Measurements from ENCODE around the gene RAX2. TPM values are rescaled to one million over a fixed set of nuclear protein-coding genes. Genes with fewer than 3 reads are reported as not detected.

RAX2 gene
- total and polyA plus RNA-seq, 10 of the 15 experiments (the other 5 are each of a cell fraction or from before 2014, with no cell fraction given) = not detected

DNA sequence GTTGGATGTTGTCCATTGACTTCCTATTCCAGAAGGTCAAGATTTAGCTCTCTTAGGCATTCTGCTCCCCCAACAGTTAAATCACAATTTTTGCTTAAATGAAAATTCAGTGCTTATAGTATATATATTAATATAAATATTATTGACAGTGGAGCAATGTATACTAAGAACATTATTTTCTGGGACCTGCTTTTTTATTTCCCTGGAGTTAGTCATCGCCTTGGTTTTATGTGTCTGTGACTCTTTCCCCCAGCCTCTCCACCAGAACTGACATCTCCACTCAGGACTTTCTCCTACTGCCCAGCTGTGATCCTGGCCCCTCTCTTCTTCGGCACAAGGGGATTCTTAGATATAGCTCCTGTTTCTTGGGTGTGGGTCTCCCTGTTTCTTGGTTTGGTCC is 24.3 kb upstream of the RAX2 start:
- FAIRE-seq (no peak), DNase-seq (ENCODE audit: low read depth, low spot score) (no peak), ATAC-seq (no peak)
- no peaks in the 10 kb centered on the region for H3K79me2 ChIP-seq (ENCODE audit: control insufficient read depth, insufficient read depth, low read length)
- ChIA-PET SMC1A (ENCODE audit: uncharacterized antibody, unreplicated experiment) (no interaction called here), POLR2A (no interaction called here), CTCF (interaction anchor here (0.8 kb wide), 1 partner anchor 8 kb away, joined by 3 read pairs; no protein-coding TSS in a partner anchor), RAD21 (ENCODE audit: unreplicated experiment) (interaction anchor here (0.7 kb wide), 1 partner anchor 26 kb away, joined by 3 read pairs; no protein-coding TSS in a partner anchor)
- intact Hi-C loops (cut with micrococcal nuclease; ENCODE audit: unreplicated experiment) = no loop called here
- no peaks in the 10 kb centered on the region; the same call in 1 of the 3 replicates for H3K9me3 ChIP-seq (replicated peaks; ENCODE audit: control insufficient read depth, insufficient read depth, low read length)
- WGBS (ENCODE audit: insufficient coverage, insufficient replicate concordance, low lambda C conversion rate, missing lambda C conversion rate) = 17% methylated on average over 2 of the region's 2 CpGs
- H3K27me3 ChIP-seq (replicated peaks in 1 of 2; ENCODE audit: control insufficient read depth in 2 of 2, insufficient read depth in 2 of 2, low read length in 1 of 2) = no peaks in the 10 kb centered on the region; a peak in 1 of 4 replicates
- in situ Hi-C loops (cut with MboI) = no loop called here
- H4K20me1 ChIP-seq (ENCODE audit: control insufficient read depth, insufficient read depth) = no peaks in the 10 kb centered on the region
- H3K4me2 ChIP-seq (ENCODE audit: control insufficient read depth, insufficient read depth) = no peak overlapping the region
- H2AFZ ChIP-seq (ENCODE audit: control insufficient read depth, low read depth, low read length) = no peak overlapping the region
- H3K36me3 ChIP-seq (ENCODE audit: control insufficient read depth in 2 of 2, insufficient read depth in 2 of 2, low read length in 1 of 2) = no peaks in the 10 kb centered on the region
- H3K9ac ChIP-seq (ENCODE audit: control insufficient read depth, insufficient read depth, low read length) = no peak overlapping the region
- no peak overlapping the region for H3K27ac ChIP-seq (ENCODE audit: control insufficient read depth, insufficient read depth)
- BruUV-seq (replicated peaks) = no TSS peak
- H3K4me3 ChIP-seq = no peak overlapping the region
- H3K4me1 ChIP-seq (ENCODE audit: control insufficient read depth, insufficient read depth, low read length) = 0 out of 2 replicates have a peak, but pooled peaks cover 4% of the 10 kb centered on the region
- no peak for TF ChIP-seq IKZF2 (IDR thresholded peaks at IDR 0.05)
- TF ChIP-seq, protein P1, sequence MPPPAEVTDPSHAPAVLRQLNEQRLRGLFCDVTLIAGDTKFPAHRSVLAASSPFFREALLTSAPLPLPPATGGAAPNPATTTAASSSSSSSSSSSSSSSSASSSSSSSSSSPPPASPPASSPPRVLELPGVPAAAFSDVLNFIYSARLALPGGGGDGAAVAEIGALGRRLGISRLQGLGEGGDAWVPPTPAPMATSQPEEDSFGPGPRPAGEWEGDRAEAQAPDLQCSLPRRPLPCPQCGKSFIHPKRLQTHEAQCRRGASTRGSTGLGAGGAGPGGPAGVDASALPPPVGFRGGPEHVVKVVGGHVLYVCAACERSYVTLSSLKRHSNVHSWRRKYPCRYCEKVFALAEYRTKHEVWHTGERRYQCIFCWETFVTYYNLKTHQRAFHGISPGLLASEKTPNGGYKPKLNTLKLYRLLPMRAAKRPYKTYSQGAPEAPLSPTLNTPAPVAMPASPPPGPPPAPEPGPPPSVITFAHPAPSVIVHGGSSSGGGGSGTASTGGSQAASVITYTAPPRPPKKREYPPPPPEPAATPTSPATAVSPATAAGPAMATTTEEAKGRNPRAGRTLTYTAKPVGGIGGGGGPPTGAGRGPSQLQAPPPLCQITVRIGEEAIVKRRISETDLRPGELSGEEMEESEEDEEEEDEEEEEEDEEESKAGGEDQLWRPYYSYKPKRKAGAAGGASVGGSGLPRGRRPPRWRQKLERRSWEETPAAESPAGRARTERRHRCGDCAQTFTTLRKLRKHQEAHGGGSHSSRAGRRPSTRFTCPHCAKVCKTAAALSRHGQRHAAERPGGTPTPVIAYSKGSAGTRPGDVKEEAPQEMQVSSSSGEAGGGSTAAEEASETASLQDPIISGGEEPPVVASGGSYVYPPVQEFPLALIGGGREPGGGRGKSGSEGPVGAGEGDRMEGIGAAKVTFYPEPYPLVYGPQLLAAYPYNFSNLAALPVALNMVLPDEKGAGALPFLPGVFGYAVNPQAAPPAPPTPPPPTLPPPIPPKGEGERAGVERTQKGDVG (CRISPR knock-in tag; IDR thresholded peaks at IDR 0.05) = no peak
- TF ChIP-seq, protein P2, sequence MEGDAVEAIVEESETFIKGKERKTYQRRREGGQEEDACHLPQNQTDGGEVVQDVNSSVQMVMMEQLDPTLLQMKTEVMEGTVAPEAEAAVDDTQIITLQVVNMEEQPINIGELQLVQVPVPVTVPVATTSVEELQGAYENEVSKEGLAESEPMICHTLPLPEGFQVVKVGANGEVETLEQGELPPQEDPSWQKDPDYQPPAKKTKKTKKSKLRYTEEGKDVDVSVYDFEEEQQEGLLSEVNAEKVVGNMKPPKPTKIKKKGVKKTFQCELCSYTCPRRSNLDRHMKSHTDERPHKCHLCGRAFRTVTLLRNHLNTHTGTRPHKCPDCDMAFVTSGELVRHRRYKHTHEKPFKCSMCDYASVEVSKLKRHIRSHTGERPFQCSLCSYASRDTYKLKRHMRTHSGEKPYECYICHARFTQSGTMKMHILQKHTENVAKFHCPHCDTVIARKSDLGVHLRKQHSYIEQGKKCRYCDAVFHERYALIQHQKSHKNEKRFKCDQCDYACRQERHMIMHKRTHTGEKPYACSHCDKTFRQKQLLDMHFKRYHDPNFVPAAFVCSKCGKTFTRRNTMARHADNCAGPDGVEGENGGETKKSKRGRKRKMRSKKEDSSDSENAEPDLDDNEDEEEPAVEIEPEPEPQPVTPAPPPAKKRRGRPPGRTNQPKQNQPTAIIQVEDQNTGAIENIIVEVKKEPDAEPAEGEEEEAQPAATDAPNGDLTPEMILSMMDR (IDR thresholded peaks at IDR 0.05 in 2 of 3, conservative IDR thresholded peaks at IDR 0.05 in 1 of 3; ENCODE audit: control insufficient read depth in 2 of 3, extremely low read depth in 1 of 3, insufficient read depth in 1 of 3, low read depth in 3 of 3, low read length in 3 of 3) = no peak
- no peak for TF ChIP-seq MEF2B (IDR thresholded peaks at IDR 0.05; ENCODE audit: partially characterized antibody, poor library complexity, severe bottlenecking)
- TF ChIP-seq, protein P3, sequence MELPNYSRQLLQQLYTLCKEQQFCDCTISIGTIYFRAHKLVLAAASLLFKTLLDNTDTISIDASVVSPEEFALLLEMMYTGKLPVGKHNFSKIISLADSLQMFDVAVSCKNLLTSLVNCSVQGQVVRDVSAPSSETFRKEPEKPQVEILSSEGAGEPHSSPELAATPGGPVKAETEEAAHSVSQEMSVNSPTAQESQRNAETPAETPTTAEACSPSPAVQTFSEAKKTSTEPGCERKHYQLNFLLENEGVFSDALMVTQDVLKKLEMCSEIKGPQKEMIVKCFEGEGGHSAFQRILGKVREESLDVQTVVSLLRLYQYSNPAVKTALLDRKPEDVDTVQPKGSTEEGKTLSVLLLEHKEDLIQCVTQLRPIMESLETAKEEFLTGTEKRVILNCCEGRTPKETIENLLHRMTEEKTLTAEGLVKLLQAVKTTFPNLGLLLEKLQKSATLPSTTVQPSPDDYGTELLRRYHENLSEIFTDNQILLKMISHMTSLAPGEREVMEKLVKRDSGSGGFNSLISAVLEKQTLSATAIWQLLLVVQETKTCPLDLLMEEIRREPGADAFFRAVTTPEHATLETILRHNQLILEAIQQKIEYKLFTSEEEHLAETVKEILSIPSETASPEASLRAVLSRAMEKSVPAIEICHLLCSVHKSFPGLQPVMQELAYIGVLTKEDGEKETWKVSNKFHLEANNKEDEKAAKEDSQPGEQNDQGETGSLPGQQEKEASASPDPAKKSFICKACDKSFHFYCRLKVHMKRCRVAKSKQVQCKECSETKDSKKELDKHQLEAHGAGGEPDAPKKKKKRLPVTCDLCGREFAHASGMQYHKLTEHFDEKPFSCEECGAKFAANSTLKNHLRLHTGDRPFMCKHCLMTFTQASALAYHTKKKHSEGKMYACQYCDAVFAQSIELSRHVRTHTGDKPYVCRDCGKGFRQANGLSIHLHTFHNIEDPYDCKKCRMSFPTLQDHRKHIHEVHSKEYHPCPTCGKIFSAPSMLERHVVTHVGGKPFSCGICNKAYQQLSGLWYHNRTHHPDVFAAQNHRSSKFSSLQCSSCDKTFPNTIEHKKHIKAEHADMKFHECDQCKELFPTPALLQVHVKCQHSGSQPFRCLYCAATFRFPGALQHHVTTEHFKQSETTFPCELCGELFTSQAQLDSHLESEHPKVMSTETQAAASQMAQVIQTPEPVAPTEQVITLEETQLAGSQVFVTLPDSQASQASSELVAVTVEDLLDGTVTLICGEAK (IDR thresholded peaks at IDR 0.05; ENCODE audit: borderline replicate concordance) = no peak
- TF ChIP-seq NR2C1 (IDR thresholded peaks at IDR 0.05) = no peak
- no peak for TF ChIP-seq CEBPB (IDR thresholded peaks at IDR 0.05; ENCODE audit: borderline replicate concordance in 1 of 2, low read depth in 2 of 2, low read length in 2 of 2)
- TF ChIP-seq STAT3 (IDR thresholded peaks at IDR 0.05; ENCODE audit: low read depth, low read length) = no peak
- TF ChIP-seq TARDBP (IDR thresholded peaks at IDR 0.05; ENCODE audit: borderline replicate concordance) = no peak
- no peak for TF ChIP-seq EGR1 (IDR thresholded peaks at IDR 0.05; ENCODE audit: borderline replicate concordance in 1 of 2, low read depth in 2 of 2, low read length in 2 of 2)
